ENCODE results near the gene NPFFR1.
"Not testable (repeated sequence)": the region's sequence is repeated elsewhere in the genome, so short reads cannot be mapped to it uniquely, and the experiment has no call there.

DNA sequence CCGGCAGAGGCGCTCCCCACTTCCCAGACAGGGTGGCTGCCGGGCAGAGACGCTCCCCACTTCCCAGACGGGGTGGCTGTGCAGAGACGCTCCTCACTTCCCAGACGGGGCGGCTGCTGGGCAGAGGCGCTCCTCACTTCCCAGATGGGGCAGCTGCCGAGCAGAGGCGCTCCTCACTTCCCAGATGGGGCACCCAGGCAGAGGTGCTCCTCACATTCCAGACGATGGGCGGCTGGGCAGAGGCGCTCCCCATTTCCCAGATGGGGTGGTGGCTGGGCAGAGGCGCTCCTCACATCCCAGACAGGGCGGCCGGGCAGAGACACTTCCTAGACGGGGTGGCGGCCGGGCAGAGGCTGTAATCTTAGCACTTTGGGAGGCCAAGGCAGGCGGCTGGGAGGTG, 43.8 kb downstream of the NPFFR1 start:
- TF ChIP-seq POLR2A (IDR thresholded peaks at IDR 0.05) = not testable (repeated sequence)
- TF ChIP-seq, protein P1, sequence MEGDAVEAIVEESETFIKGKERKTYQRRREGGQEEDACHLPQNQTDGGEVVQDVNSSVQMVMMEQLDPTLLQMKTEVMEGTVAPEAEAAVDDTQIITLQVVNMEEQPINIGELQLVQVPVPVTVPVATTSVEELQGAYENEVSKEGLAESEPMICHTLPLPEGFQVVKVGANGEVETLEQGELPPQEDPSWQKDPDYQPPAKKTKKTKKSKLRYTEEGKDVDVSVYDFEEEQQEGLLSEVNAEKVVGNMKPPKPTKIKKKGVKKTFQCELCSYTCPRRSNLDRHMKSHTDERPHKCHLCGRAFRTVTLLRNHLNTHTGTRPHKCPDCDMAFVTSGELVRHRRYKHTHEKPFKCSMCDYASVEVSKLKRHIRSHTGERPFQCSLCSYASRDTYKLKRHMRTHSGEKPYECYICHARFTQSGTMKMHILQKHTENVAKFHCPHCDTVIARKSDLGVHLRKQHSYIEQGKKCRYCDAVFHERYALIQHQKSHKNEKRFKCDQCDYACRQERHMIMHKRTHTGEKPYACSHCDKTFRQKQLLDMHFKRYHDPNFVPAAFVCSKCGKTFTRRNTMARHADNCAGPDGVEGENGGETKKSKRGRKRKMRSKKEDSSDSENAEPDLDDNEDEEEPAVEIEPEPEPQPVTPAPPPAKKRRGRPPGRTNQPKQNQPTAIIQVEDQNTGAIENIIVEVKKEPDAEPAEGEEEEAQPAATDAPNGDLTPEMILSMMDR (IDR thresholded peaks at IDR 0.05) = not testable (repeated sequence)

Data from lower leg skin (tissue), 3 donors.